GM18873 (cell line): Measurements from ENCODE around the gene TBCEL.
"Not testable (repeated sequence)": the region's sequence is repeated elsewhere in the genome, so short reads cannot be mapped to it uniquely, and the experiment has no call there.

Source experiments
- ATAC-seq: cut with Tn5 transposase; IDR thresholded peaks from one replicate; pipeline ENCODE4 v1.9.1; 2021; ENCODE audit warnings: mild to moderate bottlenecking, moderate library complexity, moderate number of reproducible peaks; ENCODE audit not compliant: unreplicated experiment, low FRiP score

TBCEL gene

GRCh38 chr11:121104312-121104762 is 80.4 kb downstream of the TBCEL start:
- ATAC-seq: no peak

GRCh38 chr11:121105063-121105480 is 81.2 kb downstream of the TBCEL start:
- no peak for ATAC-seq

DNA sequence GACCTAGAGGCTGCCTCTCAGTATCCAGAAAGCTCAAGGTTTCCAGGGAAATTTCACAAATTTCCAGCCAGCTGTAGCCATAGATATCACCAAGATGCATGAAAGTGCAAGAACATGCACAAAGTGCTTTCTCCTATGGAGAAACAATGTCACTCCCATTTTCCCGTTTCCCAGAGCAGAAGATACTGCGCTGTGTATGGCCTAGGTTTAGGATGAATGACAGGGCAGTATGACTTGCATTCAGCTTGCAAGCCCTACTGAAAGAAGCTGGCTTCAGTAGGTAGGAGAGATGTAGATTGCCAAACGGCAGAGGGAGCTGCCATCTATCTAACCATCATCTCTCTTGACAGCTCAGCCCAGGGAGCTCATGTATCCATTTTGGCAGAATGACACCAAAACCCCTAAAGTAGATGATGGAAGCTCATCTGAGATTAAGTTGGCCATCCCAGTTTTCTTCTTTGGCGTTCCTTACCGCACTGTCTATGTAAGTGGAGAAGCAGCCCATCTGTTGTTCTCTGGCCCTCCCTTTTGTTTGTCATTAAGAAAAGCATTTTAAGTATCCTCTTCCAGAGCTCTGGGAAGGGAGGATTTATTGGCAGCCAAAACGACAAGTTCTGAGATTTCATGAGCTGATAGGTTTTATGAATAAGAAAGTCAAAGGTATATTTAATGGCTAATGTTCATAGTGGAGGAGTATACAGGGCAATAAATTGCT is 81.7 kb downstream of the TBCEL start:
- no peak for ATAC-seq

GRCh38 chr11:121106812-121107211 is 82.9 kb downstream of the TBCEL start:
- no peak for ATAC-seq

DNA sequence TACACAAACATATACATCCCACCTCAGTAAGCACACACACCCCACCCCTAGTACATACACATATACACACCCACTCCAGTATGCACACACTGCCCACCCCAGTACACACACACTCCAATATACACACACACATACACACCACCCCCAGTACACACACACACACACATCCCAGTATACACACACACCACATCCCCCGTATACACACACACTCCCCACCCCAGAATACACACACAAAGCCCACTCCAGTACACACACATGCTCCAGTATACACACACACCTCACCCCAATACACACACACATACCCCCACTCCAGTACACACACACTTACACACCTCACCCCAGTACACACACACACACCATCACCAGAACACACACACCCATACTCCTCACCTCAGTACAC is 84.5 kb downstream of the TBCEL start:
- no peak for ATAC-seq

GRCh38 chr11:121109471-121109870 is 85.6 kb downstream of the TBCEL start:
- ATAC-seq: no peak

- ATAC-seq: no peak
These were observed 86.1 kb downstream of the TBCEL start for GRCh38 chr11:121109916-121110586.

DNA sequence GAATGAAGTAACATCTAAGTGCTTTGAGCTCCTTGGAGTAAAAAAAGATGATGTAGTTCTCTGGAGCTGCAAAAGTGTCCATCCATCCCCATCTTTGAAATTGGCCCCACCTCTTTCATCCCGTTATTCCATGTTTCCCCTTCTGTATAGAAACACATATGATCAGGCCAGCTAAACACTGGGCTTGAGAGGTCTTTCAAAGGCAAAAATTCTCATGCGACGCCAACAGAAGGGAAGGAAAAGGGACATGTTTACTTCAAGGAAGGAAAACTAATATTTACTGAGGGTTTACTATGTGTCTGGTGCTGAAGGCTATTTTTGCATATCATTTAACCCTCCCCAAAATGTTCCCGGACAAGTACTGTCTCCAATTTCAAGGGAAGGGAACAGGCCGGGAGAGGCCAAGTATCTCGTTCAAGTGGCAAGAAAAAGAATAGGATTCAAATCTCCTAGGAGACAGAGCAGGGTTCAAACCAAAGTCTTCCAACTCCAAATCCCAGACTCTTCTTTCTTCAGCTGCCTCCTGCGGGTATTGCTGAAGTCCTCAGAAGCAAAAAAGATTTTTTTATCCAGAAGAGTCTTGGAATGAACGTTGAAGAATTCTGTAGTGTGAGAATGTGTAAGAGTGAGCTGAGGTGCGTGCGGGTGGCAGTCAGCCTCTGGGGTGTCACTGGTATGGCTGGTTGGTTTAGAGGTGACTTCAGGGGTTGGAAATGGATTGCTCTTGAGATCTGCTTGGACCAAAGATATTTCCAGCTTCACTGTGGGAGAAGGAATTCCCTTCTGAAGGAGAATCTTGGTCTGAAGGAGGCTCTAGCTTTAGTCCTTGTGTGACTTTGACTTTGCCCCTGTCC is 87.2 kb downstream of the TBCEL start:
- no peak for ATAC-seq

GRCh38 chr11:121112498-121113455 is 88.9 kb downstream of the TBCEL start:
- no peak for ATAC-seq

DNA sequence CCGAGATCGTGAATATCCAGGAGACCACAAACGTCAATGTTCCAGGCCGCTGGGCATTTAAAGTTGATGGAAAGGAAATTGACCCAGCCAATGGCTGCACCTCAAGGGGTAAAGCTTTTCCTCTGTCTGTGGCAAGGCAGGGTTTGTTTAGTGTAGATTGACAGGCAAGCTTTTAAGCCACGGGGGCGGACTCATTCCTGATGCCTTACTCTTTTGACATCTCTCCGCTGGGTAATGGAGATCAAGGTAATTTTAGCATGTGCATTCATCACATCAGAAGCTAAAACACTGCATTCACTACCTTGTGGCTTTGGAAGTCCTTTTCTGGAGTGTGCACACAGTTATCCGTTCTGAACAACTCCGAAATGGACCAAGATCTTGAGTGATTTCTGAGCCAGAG is 89.7 kb downstream of the TBCEL start:
- no peak for ATAC-seq

DNA sequence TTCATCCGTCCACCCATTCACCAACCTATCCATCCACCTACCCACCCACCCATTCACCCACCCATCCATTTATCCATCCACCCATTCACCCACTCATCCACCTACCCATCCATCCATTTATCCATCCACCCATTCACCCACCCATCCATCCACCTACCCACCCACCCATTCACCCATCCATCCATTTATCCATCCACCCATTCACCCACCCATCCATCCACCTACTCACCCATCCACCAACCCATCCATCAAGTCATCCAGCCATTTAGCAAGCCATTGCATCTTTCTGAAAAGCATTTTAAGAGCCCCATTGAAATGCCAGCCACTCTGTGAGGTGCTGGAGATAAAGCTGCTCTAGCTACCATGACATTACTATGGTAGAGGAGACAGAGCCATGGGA is 91.1 kb downstream of the TBCEL start:
- ATAC-seq: not testable (repeated sequence)

DNA sequence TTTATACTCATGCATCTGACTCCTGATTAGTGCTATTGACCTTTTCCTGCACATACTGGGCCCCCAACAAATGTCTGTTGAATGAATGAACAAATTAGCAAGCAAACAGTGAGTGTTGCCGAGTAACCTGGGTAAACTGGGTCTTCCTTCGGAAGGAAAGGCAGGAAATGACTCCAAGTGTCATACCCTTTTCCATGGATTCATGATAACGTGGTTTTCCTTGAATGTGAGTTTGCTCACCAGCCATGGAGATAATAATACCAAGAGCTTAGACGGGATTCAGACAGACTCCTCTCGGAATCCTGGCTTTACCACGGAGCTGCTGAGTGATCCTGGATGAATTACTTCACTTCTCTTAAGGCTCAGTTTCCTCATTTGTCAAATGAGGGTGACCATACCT is 93.9 kb downstream of the TBCEL start:
- ATAC-seq: no peak

GRCh38 chr11:121119440-121119839 is 95.5 kb downstream of the TBCEL start:
- ATAC-seq: no peak

GRCh38 chr11:121122328-121122727 is 98.4 kb downstream of the TBCEL start:
- no peak for ATAC-seq

DNA sequence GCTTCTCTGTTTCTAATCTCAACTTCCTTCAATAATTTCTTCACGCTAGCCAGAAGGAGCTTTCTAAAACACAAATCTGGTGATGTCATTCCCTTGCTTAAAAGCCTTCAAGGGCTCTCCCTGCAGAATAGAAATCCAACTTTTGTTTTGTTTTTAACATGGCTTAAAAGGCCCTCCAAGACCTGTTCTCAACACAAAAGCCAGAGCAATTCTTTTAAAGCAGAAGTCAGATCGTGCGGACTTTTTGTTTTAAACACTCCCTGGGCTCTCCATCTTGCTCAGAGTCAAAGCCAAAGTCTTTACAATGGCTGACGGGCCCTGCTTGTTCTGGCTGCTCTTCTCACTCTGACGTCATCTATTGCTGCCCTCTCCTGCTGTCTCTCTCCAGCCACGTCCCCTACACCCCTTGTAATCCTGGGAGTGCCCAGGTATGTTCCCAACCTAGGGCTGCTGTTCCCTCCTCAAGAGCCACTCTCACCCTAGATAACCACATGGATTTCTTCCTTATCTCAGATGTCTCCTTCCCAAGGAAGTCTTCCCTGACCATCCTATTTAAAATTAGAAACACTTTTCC is 99.7 kb downstream of the TBCEL start:
- ATAC-seq: no peak

DNA sequence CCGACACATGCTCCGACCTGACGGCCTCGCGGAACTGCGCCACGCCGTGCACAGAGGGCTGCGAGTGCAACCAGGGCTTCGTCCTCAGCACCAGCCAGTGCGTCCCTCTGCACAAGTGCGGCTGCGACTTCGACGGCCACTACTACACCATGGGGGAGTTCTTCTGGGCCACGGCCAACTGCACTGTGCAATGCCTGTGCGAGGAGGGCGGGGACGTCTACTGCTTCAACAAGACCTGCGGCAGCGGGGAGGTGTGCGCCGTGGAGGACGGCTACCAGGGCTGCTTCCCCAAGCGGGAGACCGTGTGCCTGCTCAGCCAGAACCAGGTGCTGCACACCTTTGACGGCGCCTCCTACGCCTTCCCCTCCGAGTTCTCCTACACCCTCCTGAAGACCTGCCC is 103.9 kb downstream of the TBCEL start:
- ATAC-seq: no peak

- ATAC-seq: no peak
These were observed 105.7 kb downstream of the TBCEL start for GRCh38 chr11:121129362-121130340.

DNA sequence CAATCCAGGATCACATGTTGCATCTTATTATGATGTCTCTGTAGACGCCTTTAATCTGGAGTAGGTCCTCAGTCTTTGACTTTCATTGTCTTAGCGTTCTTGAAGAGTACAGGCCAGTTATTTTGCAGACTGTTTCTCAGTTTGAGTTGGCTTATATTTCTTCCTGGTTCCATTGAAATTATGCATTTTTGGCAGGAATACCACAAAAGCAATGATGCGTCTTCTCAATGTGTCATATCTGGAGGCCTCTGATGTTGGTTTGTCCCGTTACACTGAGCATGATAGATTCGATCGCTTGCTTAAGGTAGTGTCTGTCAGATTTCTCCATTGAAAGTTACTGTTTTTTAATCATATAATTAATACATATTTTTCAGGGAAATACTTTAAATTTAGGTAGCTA is 107.8 kb downstream of the TBCEL start:
- no peak for ATAC-seq
